GM19395 (cell line): Measurements from ENCODE around the gene PTCD3.
A peak's percentile ranks its signal among the peaks of the same experiment; 100 is the strongest.

Experiments used
- ATAC-seq: cut with Tn5 transposase; IDR thresholded peaks from one replicate; pipeline ENCODE4 v1.9.1; 2021; ENCODE audit warnings: mild to moderate bottlenecking, moderate library complexity; ENCODE audit not compliant: unreplicated experiment

Gene PTCD3

GRCh38 chr2:86079981-86080911 is 25.8 kb upstream of the PTCD3 start:
- ATAC-seq = peak; percentile 90

GRCh38 chr2:86081724-86082123 is 24.3 kb upstream of the PTCD3 start:
- no peak for ATAC-seq

DNA sequence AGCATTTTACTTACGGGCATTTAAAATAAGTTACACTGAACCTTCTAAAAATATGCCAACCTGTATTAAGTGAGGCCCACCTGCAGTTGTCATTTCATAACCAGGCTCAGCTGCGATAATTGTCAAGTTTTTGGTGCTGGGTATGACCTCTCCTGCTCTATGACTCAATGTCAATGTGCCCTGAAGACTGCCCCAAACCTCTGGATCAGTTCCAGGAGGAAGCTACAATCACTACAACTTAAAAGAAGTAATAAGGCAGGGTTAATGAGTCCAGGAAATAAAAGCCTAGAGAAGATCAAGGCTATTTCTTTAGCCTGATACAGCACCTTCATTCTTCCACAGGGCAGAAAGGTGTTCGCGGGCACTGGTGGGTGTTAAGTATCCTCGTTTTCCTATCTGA is 23.3 kb upstream of the PTCD3 start:
- ATAC-seq = no peak

DNA sequence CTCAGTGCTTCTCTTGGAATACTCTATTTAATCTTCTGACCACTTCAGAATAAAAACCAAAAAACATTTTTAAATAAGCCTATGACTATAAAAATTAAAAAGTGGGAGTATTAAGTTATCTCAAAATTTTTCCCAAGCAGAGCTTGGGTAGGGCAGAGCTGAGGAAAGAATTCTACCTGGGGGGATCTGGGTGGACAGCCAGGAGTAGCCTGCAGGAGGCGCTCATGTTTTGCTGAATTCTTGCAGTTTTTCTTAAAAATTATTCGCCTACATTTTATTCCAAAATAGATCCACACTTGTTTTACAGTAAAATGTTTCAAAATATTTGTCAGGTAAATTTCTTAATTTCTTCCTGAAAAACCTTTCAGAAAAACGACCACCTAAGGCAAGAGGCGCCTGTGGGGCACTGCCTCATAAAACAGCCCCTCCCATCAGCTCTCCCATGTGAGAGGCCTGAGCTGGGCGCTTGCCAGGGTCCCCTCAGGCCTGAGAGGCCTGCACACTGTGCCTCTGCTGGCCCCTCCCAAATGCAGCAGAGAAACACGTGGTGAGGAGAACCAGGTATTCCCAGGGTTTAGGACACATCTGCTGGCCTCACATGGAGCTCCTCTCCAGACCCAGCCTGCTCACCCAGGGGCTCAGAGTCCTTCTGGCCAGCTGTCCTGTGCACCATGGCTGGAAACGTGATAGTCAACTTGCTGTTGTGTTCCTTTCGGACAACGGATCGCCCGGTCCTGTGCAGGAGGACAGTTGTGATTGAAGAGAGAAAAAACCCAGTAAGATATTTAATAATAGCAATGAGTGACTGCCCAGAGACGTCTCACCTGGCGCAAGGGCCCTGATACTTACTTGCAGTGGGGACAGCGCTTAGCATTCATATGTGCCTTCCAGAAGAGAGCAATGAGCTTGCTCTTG is 17.8 kb upstream of the PTCD3 start:
- no peak for ATAC-seq

GRCh38 chr2:86094229-86094628 is 11.8 kb upstream of the PTCD3 start:
- ATAC-seq = no peak

- no peak for ATAC-seq
These were observed 8.7 kb upstream of the PTCD3 start for GRCh38 chr2:86097114-86097896.

GRCh38 chr2:86097913-86098312 is 8.1 kb upstream of the PTCD3 start:
- ATAC-seq = no peak

- ATAC-seq = no peak
These were observed 3.9 kb upstream of the PTCD3 start for GRCh38 chr2:86102157-86102556.

DNA sequence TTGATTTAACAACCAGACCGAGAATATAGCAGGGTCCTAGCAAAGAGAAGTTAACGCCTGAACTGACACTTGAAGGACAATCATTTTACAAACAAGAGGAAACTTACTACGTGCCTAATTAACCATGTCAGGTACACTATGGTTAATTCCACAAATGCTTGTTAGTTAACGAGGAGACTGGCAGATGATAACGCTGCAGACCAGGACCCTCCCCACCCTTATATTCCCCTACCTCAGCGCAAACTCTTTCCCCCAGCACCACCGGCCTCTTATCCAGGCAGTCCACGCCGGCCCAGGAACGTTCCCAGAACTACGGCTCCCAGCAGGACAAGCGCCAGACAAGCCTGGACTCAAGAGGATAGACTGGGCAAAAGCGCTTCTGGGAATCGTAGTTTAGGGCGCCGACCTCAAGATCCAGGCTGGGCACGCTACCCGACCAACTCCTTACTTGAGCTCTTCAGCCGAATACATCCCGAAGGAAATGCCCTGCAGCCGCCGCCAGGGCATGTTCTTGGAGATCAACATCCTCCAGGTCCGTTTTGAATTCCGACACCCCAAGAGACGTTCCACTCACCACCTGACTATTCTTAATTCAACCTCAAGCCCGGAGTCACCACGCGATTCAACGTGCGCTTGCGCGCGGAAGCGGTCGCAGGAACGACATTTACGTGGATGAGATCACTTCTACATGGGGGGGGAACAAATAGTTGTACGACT is 625 bp upstream of the PTCD3 start, which contains the start of gene POLR1A:
TSS of gene POLR1A (minus strand) at position 635 of the 717 bp plus-strand sequence. CDS start at position 525, 110 bp downstream.
- peak; percentile 80 for ATAC-seq

- no peak for ATAC-seq
These were observed 996 bp downstream of the PTCD3 start for GRCh38 chr2:86107031-86107430.

- ATAC-seq = no peak
These were observed 12.1 kb downstream of the PTCD3 start for GRCh38 chr2:86118130-86118529.

- no peak for ATAC-seq
These were observed 17.4 kb downstream of the PTCD3 start for GRCh38 chr2:86123328-86123925.

- ATAC-seq = no peak
These were observed 18.6 kb downstream of the PTCD3 start for GRCh38 chr2:86124683-86125082.

DNA sequence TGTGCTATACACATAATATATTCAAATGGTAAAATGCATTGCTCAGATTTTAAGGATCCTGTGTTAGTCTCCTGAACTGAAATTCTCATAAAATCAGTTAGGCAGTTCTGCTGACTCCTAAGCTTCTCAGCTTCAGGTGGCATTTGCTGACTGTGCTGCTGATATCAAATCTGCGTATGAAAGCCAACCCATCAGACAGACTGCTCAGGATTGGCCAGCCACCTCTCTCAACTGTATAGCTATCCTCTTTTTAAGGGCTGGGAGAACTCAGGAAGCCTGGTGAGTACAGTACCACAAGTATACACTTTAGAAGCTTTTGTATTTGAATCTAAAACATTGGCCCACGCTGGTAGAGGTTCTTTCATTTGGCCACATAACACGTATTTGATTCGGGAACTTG is 28.7 kb downstream of the PTCD3 start:
- ATAC-seq = no peak

DNA sequence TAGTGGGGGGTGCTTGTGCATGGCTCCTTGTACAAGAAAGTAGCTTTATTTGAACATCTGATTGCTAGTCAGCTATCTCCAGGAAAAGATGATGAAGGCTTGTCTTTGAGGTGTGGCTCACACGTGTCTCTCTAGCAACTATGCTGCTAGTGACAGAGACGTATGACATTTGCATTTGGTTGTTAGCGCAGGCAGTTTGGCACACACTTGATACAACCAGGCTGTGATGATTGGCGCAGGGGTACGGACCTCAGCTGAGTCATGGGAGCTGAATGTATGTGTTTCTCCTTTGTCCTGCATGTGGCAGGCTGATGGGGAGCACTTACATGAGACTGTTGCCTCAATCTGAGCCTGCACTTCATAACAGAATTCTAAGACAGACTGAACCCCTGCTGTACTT is 29.6 kb downstream of the PTCD3 start:
- ATAC-seq = no peak

DNA sequence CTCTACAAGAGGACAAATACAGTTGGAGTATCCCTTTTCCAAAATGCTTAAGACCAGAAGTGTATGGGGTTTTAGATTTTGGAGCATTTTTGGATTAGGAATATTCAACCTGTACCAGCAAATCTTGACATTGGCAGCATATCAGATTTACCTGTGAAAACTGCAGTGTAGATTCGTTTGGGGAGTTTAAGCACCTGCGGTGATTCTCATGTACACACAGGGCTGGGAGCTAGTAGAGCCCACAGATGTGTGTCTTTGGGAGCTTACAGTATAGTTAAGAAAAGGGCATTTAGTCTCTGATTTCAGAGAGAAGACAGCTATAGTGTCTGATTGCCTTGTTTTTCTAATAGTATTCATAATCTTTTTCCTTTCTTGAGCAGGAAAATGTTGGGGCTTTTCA is 30.1 kb downstream of the PTCD3 start:
- ATAC-seq = no peak

DNA sequence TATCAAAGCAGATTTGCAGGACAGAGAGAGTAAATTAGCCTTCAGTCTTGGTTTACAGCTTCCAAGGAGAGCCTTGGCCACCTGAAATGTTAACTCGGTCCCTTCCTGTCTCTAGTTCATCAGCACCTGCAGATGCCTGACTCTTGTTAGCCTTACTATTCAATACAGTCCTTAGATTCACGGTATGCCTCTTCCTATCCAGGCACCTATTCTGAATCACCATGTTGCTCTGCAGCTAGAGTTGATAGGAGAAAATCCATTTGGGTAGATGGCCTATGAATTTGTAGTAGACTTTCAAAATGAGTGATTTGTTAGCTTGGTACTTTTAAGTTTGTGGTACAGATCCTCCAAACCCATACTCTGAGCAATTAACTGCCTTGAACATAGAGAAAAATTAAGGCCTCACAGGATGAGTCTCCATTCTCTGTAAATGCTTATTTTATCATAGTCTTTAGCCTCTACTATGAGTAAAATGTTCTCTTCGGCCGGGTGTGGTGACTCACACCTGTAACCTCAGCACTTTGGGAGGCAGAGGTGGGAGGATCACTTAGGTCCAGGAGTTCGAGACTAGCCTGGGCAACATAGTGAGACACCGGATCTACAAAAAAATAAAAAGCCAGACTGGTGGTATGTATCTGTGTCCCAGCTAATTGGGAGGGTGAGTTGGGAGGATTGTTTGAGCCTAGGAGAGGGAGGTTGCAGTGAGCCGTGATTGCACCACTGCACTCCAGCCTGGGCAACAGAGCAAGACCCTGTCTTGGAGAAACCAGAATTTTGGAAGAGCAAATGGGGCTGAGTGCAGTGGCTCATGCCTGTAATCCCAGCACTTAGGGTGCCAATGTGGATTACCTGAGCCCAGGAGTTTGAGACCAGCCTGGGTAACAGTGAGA is 32.9 kb downstream of the PTCD3 start:
- no peak for ATAC-seq

- ATAC-seq = no peak
These were observed 33.9 kb downstream of the PTCD3 start for GRCh38 chr2:86139981-86140380.

- ATAC-seq = no peak
These were observed 34.9 kb downstream of the PTCD3 start for GRCh38 chr2:86140969-86141392.
